Measurements from ENCODE around the gene ABHD4.
"Not testable (repeated sequence)": the region's sequence is repeated elsewhere in the genome, so short reads cannot be mapped to it uniquely, and the experiment has no call there.

The ABHD4 gene

GRCh38 chr14:22561661-22562579 lies 36.2 kb upstream of the ABHD4 start:
- no peak for DNase-seq (ENCODE audit: low read depth)

GRCh38 chr14:22563987-22564386 lies 34.1 kb upstream of the ABHD4 start:
- no peak for DNase-seq (ENCODE audit: low read depth)

GRCh38 chr14:22564463-22564862 lies 33.6 kb upstream of the ABHD4 start:
- DNase-seq (ENCODE audit: low read depth), result no peak

GRCh38 chr14:22565391-22565945 lies 32.6 kb upstream of the ABHD4 start:
- DNase-seq (ENCODE audit: low read depth), result no peak

- not testable (repeated sequence) for DNase-seq (ENCODE audit: low read depth)
Observed at GRCh38 chr14:22566266-22566665, 31.8 kb upstream of the ABHD4 start.

- no peak for DNase-seq (ENCODE audit: low read depth)
Observed at GRCh38 chr14:22566845-22567244, 31.3 kb upstream of the ABHD4 start.

GRCh38 chr14:22567437-22567836 lies 30.7 kb upstream of the ABHD4 start:
- DNase-seq (ENCODE audit: low read depth), result no peak

- no peak for DNase-seq (ENCODE audit: low read depth)
Observed at GRCh38 chr14:22569106-22569736, 28.9 kb upstream of the ABHD4 start.

GRCh38 chr14:22569737-22570131 lies 28.4 kb upstream of the ABHD4 start:
- no peak for DNase-seq (ENCODE audit: low read depth)

- DNase-seq (ENCODE audit: low read depth), result no peak
Observed at GRCh38 chr14:22570132-22570949, 27.8 kb upstream of the ABHD4 start.

- peak; percentile 70 for DNase-seq (ENCODE audit: low read depth)
Observed at GRCh38 chr14:22572562-22573058, 25.5 kb upstream of the ABHD4 start.

GRCh38 chr14:22573804-22574203 lies 24.3 kb upstream of the ABHD4 start:
- DNase-seq (ENCODE audit: low read depth), result no peak

- no peak for DNase-seq (ENCODE audit: low read depth)
Observed at GRCh38 chr14:22577334-22577908, 20.7 kb upstream of the ABHD4 start.

GRCh38 chr14:22579236-22579635 lies 18.9 kb upstream of the ABHD4 start:
- DNase-seq (ENCODE audit: low read depth), result no peak

GRCh38 chr14:22579881-22580280 lies 18.2 kb upstream of the ABHD4 start:
- DNase-seq (ENCODE audit: low read depth), result no peak

GRCh38 chr14:22580625-22581024 lies 17.5 kb upstream of the ABHD4 start:
- no peak for DNase-seq (ENCODE audit: low read depth)

GRCh38 chr14:22583994-22584393 lies 14.1 kb upstream of the ABHD4 start:
- DNase-seq (ENCODE audit: low read depth), result no peak

- DNase-seq (ENCODE audit: low read depth), result no peak
Observed at GRCh38 chr14:22587247-22587646, 10.9 kb upstream of the ABHD4 start.

- DNase-seq (ENCODE audit: low read depth), result not testable (repeated sequence)
Observed at GRCh38 chr14:22587677-22588422, 10.2 kb upstream of the ABHD4 start.

GRCh38 chr14:22588526-22589095 lies 9.5 kb upstream of the ABHD4 start:
- no peak for DNase-seq (ENCODE audit: low read depth)

Data from non-pigmented ciliary epithelial cell (primary cell).